GM21786 (cell line): ENCODE results near the gene SHC3.

ENCODE experiments used
- ATAC-seq: cut with Tn5 transposase; IDR thresholded peaks from one replicate; pipeline ENCODE4 v1.9.1; 2021; ENCODE audit not compliant: unreplicated experiment

Gene SHC3

GRCh38 chr9:88991066-88992034 is 187.3 kb downstream of the SHC3 start, which contains the start of gene S1PR3:
Gene S1PR3, plus strand, starts transcription at chr9:88991468. Its CDS starts 9,733 bp downstream, at chr9:89001201.
- ATAC-seq = no peak

GRCh38 chr9:88990729-88991065 is 187.9 kb downstream of the SHC3 start:
- no peak for ATAC-seq

- ATAC-seq = no peak
These were observed 188.4 kb downstream of the SHC3 start for GRCh38 chr9:88990041-88990728.

- ATAC-seq = no peak
These were observed 189.6 kb downstream of the SHC3 start for GRCh38 chr9:88988796-88989641.

GRCh38 chr9:88987661-88988060 is 191.0 kb downstream of the SHC3 start:
- ATAC-seq = no peak

GRCh38 chr9:88986776-88987175 is 191.8 kb downstream of the SHC3 start:
- no peak for ATAC-seq

- no peak for ATAC-seq
These were observed 193.0 kb downstream of the SHC3 start for GRCh38 chr9:88985616-88986015.

GRCh38 chr9:88984543-88984883 is 194.1 kb downstream of the SHC3 start:
- no peak for ATAC-seq

GRCh38 chr9:88983865-88984542 is 194.6 kb downstream of the SHC3 start:
- ATAC-seq = no peak

GRCh38 chr9:88980740-88981203 is 197.8 kb downstream of the SHC3 start:
- ATAC-seq = no peak

GRCh38 chr9:88979791-88980190 is 198.8 kb downstream of the SHC3 start:
- ATAC-seq = no peak

- ATAC-seq = no peak
These were observed 199.6 kb downstream of the SHC3 start for GRCh38 chr9:88979021-88979420.

GRCh38 chr9:88978034-88978433 is 200.6 kb downstream of the SHC3 start:
- no peak for ATAC-seq

- ATAC-seq = no peak
These were observed 201.7 kb downstream of the SHC3 start for GRCh38 chr9:88976890-88977257.

- ATAC-seq = no peak
These were observed 202.4 kb downstream of the SHC3 start for GRCh38 chr9:88975966-88976889.

- ATAC-seq = no peak
These were observed 204.0 kb downstream of the SHC3 start for GRCh38 chr9:88974641-88975040.

- no peak for ATAC-seq
These were observed 205.2 kb downstream of the SHC3 start for GRCh38 chr9:88973281-88974045.

- ATAC-seq = no peak
These were observed 206.2 kb downstream of the SHC3 start for GRCh38 chr9:88972401-88972800.
